GM12874 (cell line): ENCODE measurements around the gene MDH1.

ENCODE experiments used
- CTCF ChIP-seq: IDR thresholded peaks from 2 replicates; pipeline ENCODE4 v1.5.1; 2011; ENCODE audit warnings: low read depth, mild to moderate bottlenecking, control low read depth, low read length, moderate library complexity; ENCODE audit not compliant: insufficient read depth

Gene MDH1

DNA sequence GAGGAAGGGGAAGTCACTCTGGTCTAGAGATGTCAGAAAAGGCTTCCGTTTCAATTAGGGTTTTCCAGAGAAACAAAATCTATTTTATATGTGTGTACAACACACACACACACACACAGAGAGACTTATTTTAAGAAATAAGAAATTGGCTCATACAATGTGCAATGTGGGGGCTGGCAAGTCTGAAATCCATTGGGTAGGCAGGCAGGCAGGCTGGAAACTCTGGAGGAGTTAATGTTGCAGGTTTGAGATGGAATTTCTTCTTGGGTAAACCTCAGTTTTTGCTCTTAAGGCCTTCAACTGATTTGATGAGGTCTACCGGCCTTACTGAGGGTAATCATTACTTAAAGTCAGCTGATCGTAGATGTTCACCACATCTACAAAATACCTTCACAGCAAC lies 62.6 kb downstream of the MDH1 start:
- TF ChIP-seq CTCF, result no peak

DNA sequence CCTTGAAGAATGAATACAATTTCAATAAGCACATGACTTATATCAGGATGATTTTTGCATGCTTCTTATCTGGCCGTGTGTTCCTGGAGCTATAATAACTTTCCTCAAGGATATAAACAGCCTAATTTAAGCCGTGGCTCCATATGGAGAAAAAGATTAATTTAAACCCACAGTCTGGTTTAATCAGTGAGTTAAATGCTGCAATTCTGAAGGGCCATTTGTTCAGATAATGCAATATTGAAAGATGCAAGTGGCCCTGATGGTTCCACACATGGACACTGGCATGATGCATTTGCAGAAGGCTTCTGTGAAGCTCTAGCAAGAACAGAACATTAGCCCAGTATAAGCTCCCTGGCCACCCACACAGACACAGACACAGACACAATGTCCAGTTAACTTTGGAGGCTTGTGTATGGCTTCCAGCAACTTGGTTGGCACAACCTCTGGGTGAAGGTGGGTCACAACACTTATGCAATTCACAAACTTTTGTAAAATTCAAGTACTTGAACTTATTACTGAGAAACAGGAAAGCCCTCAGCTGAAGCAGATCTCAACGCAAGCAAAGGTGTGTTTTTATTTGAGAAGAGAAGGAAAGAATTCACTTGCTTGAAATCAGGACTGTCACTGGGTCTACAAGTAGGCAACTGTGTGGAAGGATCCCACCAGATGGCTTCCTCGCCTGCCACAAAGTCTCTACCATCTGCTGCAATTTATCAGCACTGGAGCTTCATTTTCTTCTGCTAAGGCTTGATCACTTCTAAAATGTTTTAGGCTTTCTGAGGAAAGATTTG lies 63.3 kb downstream of the MDH1 start:
- no peak for TF ChIP-seq CTCF

DNA sequence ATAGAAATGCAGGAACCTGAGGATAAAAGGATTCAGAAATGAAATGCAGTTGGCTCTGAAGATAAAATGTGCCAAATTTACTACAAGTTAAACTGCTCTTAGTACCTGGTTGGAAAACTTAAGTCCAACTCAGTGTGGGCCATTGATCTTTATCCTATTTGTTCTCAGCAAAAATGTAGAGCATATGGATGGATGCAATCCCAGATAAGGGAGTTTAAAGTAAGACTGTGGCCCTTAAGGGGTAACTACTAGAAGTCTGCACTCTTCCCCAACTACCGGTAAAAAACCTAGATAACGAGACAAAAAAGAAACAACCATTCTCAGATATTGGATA lies 63.9 kb downstream of the MDH1 start:
- no peak for TF ChIP-seq CTCF

- TF ChIP-seq CTCF, result no peak
These were observed 66.2 kb downstream of the MDH1 start for GRCh38 chr2:63654959-63655358.
